ENCODE results near the gene CD8B. TPM values are rescaled to one million over a fixed set of nuclear protein-coding genes. Genes with fewer than 3 reads are reported as not detected.

The CD8B gene
- total and polyA plus RNA-seq, 2 of the 13 experiments (the other 11 are each of a cell fraction or from before 2014, with no cell fraction given), result 0.04 TPM; not detected in 1

GRCh38 chr2:86807468-86808275 lies 54.0 kb downstream of the CD8B start (continued):
- TF ChIP-seq GTF3A (CRISPR knock-in tag; conservative IDR thresholded peaks at IDR 0.05) (0 out of 2 replicates have a peak, but pooled peaks have one; percentile 24), ZNF432 (CRISPR knock-in tag; IDR thresholded peaks at IDR 0.05; ENCODE audit: borderline replicate concordance) (no peak), DRAP1 (CRISPR knock-in tag; IDR thresholded peaks at IDR 0.05) (0 out of 2 replicates have a peak, but pooled peaks have one; percentile 11), ZNF570 (CRISPR knock-in tag; IDR thresholded peaks at IDR 0.05; ENCODE audit: borderline replicate concordance) (no peak), REST (IDR thresholded peaks at IDR 0.05; ENCODE audit: borderline replicate concordance in 1 of 2, low read depth in 1 of 2, low read length in 2 of 2) (0 out of 4 replicates have a peak, but pooled peaks of 1 of the 2 experiments have one; percentile 6), PREB (CRISPR knock-in tag; IDR thresholded peaks at IDR 0.05) (no peak), PTBP1 (IDR thresholded peaks at IDR 0.05; ENCODE audit: low read depth, low read length, poor library complexity, severe bottlenecking) (no peak), ZNF737 (CRISPR knock-in tag; IDR thresholded peaks at IDR 0.05; ENCODE audit: borderline replicate concordance) (no peak), YEATS4 (CRISPR knock-in tag; IDR thresholded peaks at IDR 0.05; ENCODE audit: borderline replicate concordance) (0 out of 2 replicates have a peak, but pooled peaks have one; percentile 20), PHF20 (CRISPR knock-in tag; IDR thresholded peaks at IDR 0.05) (no peak; the same call in 1 of the 2 replicates), SALL2 (CRISPR knock-in tag; IDR thresholded peaks at IDR 0.05) (0 out of 2 replicates have a peak, but pooled peaks have one; percentile 65), ATF6 (CRISPR knock-in tag; conservative IDR thresholded peaks at IDR 0.05) (no peak), ZNF281 (CRISPR knock-in tag; IDR thresholded peaks at IDR 0.05; ENCODE audit: borderline replicate concordance) (peak; percentile 38; the same call in 1 of the 2 replicates), HOXA9 (CRISPR knock-in tag; IDR thresholded peaks at IDR 0.05; ENCODE audit: borderline replicate concordance) (0 out of 2 replicates have a peak, but pooled peaks have one; percentile 18), ZFP82 (CRISPR knock-in tag; IDR thresholded peaks at IDR 0.05; ENCODE audit: borderline replicate concordance) (no peak), ZMAT5 (CRISPR knock-in tag; IDR thresholded peaks at IDR 0.05; ENCODE audit: borderline replicate concordance, low read depth) (no peak)
